Panc1 (cell line): Measurements from ENCODE around the gene DMAC2. TPM values are rescaled to one million over a fixed set of nuclear protein-coding genes. Genes with fewer than 3 reads are reported as not detected.

Source experiments
- ATAC-seq: fragments of 200-7000 bp; cut with Tn5 transposase; 2 replicates; pipeline ENCODE4 v1.9.1; 2020; ENCODE audit warnings: mild to moderate bottlenecking, moderate library complexity
- BruUV-seq: library from RNA; stranded (reverse); fragments of 400-500 nt; replicated peaks from 2 replicates; lab custom pipeline; 2021; lab: Mats Ljungman, UMichigan
- CTCF ChIA-PET: fragments of 300-600 bp; sonication (Branson Sonifier 250); formaldehyde crosslinking; loops from one replicate; lab custom pipeline; 2022; ENCODE audit warnings: antibody characterized with exemption; lab: Charles Lee
- POLR2A ChIA-PET: fragments of 300-600 bp; sonication (Branson Sonifier 250); formaldehyde crosslinking; loops from one replicate; lab custom pipeline; 2022; ENCODE audit warnings: antibody characterized with exemption; lab: Charles Lee
- DNase-seq: peaks from one replicate; pipeline ENCODE4 v3.0.0-alpha.2; 2010; ENCODE audit warnings: low read depth, low spot score
- H3K27ac ChIP-seq: 2 replicates; pipeline ENCODE4 v1.5.1; 2011; ENCODE audit warnings: mild to moderate bottlenecking, low read length, inconsistent platforms
- H3K27me3 ChIP-seq: fragments of 200-500 bp; sonication (Bioruptor generic); 2 replicates; pipeline ENCODE4 v1.6.0; 2014; ENCODE audit warnings: low read length, inconsistent platforms; ENCODE audit not compliant: control insufficient read depth, insufficient read depth
- H3K36me3 ChIP-seq: fragments of 200-500 bp; sonication (Bioruptor generic); 2 replicates; pipeline ENCODE4 v1.5.1; 2014; ENCODE audit warnings: inconsistent platforms, mild to moderate bottlenecking, low read length, moderate library complexity; ENCODE audit not compliant: control insufficient read depth, insufficient read depth
- H3K4me1 ChIP-seq: 2 replicates; pipeline ENCODE4 v1.5.1; 2011; ENCODE audit warnings: inconsistent platforms, mild to moderate bottlenecking, low read length, moderate library complexity; ENCODE audit not compliant: control insufficient read depth, insufficient read depth
- H3K4me3 ChIP-seq, 2 experiments: 2 replicates each; pipeline ENCODE4 v1.5.1; 2011 to 2012; ENCODE audit warnings: low read depth in 2 of 2, low read length in 2 of 2, mild to moderate bottlenecking in 2 of 2, inconsistent platforms in 1 of 2, moderate library complexity in 1 of 2
- H3K9me3 ChIP-seq: fragments of 200-500 bp; sonication (Bioruptor generic); 2 replicates; pipeline ENCODE4 v1.5.1; 2014; ENCODE audit warnings: low read depth, mild to moderate bottlenecking, inconsistent platforms, low read length, moderate library complexity; ENCODE audit not compliant: control insufficient read depth, insufficient read depth
- CTCF ChIP-seq: fragments of 450-650 bp; IDR thresholded peaks from 2 replicates; pipeline ENCODE4 v1.5.1; 2017; ENCODE audit warnings: mild to moderate bottlenecking
- POLR2AphosphoS5 ChIP-seq: IDR thresholded peaks from 2 replicates; pipeline ENCODE4 v1.6.1; 2012; ENCODE audit warnings: mild to moderate bottlenecking, low read depth, low read length, moderate library complexity
- REST ChIP-seq, 2 experiments: IDR thresholded peaks; 2 replicates each; pipeline ENCODE4 v1.6.1; 2011 to 2012; ENCODE audit warnings: low read depth in 2 of 2, control low read depth in 1 of 2, low read length in 1 of 2, mild to moderate bottlenecking in 1 of 2, moderate library complexity in 1 of 2; ENCODE audit not compliant: insufficient read depth in 1 of 2
- SIN3A ChIP-seq: IDR thresholded peaks from 2 replicates; pipeline ENCODE4 v1.6.1; 2012; ENCODE audit warnings: low read depth, mild to moderate bottlenecking, low read length, moderate library complexity, borderline replicate concordance; ENCODE audit not compliant: insufficient read depth
- TCF7L2 ChIP-seq: IDR thresholded peaks from 2 replicates; pipeline ENCODE4 v1.6.1; 2011; ENCODE audit warnings: mild to moderate bottlenecking, low read depth, low read length, inconsistent platforms
- in situ Hi-C: cut with HindIII; loops from 2 replicates; pipeline ENCODE4 v1.10.0; 2016; ENCODE audit warnings: low sequenced_read_pairs, low pct_unique_long_range_greater_than_20kb
- intact Hi-C: fragments of 100-400 bp; cut with micrococcal nuclease; formaldehyde crosslinking; loops from one replicate; pipeline ENCODE4 v1.10.0; 2022; ENCODE audit not compliant: unreplicated experiment
- total RNA-seq: library from RNA; stranded (reverse); gene quantifications from one replicate; pipeline ENCODE4 v1.2.1, GENCODE V29; 2021; ENCODE audit not compliant: unreplicated experiment

The DMAC2 gene
- total RNA-seq, 1 experiment from 2014 or later, result 37.5 TPM

GRCh38 chr19:41442473-41443355, 3.0 kb upstream of the DMAC2 start, which contains the start of gene ERICH4:
ERICH4 (plus strand) TSS chr19:41443156; CDS start chr19:41443170, 14 bp downstream.
- no peaks in the 10 kb centered on the region; the same call in 1 of the 2 replicates for H3K36me3 ChIP-seq
- H3K4me1 ChIP-seq, result peaks cover 5% of the 10 kb centered on the region; the same call in 1 of the 2 replicates
- H3K9me3 ChIP-seq, result no peaks in the 10 kb centered on the region
- POLR2A ChIA-PET, result no interaction called here
- in situ Hi-C loops (no loop called here), intact Hi-C loops (no loop called here)
- CTCF ChIA-PET, result interaction anchor here (0.5 kb wide), 1 partner anchor 104 kb away, joined by 4 read pairs; no protein-coding TSS in a partner anchor
- no peaks in the 10 kb centered on the region for H3K27me3 ChIP-seq
- no peak for TF ChIP-seq POLR2AphosphoS5
- no peak for TF ChIP-seq TCF7L2
- no peak for TF ChIP-seq SIN3A
- TF ChIP-seq REST (IDR thresholded peaks at IDR 0.05; ENCODE audit: insufficient read depth in 1 of 2, low read depth in 2 of 2, low read length in 1 of 2), result no peak
- no peak for TF ChIP-seq CTCF
- no peak within 1 kb of the TSS for H3K27ac ChIP-seq
- no peak for DNase-seq
- H3K4me3 ChIP-seq, result no peak within 1 kb of the TSS
- no TSS peak for BruUV-seq
- no peak for ATAC-seq

- no TSS peak for BruUV-seq
- in situ Hi-C loops (no loop called here), intact Hi-C loops (no loop called here)
- Histone ChIP-seq H3K27ac (no peak overlapping the region), H3K36me3 (no peaks in the 10 kb centered on the region; the same call in 1 of the 2 replicates), H3K9me3 (no peaks in the 10 kb centered on the region), H3K4me1 (peaks cover 5% of the 10 kb centered on the region; the same call in 1 of the 2 replicates), H3K27me3 (no peaks in the 10 kb centered on the region), H3K4me3 (no peak overlapping the region)
- ChIA-PET CTCF (interaction anchor here (0.5 kb wide), 1 partner anchor 34 kb away, joined by 4 read pairs; no protein-coding TSS in a partner anchor), POLR2A (interaction anchor here (0.7 kb wide), 1 partner anchor 264 kb away, joined by 3 read pairs; no protein-coding TSS in a partner anchor)
- ATAC-seq (no peak), DNase-seq (no peak)
- TF ChIP-seq POLR2AphosphoS5, result no peak
- TF ChIP-seq CTCF, result no peak
- no peak for TF ChIP-seq TCF7L2
- TF ChIP-seq SIN3A, result no peak
- no peak for TF ChIP-seq REST (IDR thresholded peaks at IDR 0.05; ENCODE audit: insufficient read depth in 1 of 2, low read depth in 2 of 2, low read length in 1 of 2)
Observed at GRCh38 chr19:41441321-41441945, 1.7 kb upstream of the DMAC2 start.
